Body of pancreas (tissue), 4 donors: ENCODE data around the gene SSX2IP.

Source experiments
- POLR2A ChIP-seq, 3 donors: fragments of 450-650 bp; IDR thresholded peaks; one replicate each; pipeline ENCODE4 v1.6.1; 2016; ENCODE audit warnings: antibody characterized with exemption in 3 of 3, mild to moderate bottlenecking in 2 of 3
- TF ChIP-seq, protein P1 (sequence below), 7 experiments: fragments of 450-650 bp in 4 of 7; fragments of 200-600 bp in 3 of 7; sonication (generic) in 3 of 7; IDR thresholded peaks; one replicate each; pipeline ENCODE4 v1.5.1; 2016 to 2019; ENCODE audit warnings: antibody characterized with exemption in 7 of 7

DNA sequence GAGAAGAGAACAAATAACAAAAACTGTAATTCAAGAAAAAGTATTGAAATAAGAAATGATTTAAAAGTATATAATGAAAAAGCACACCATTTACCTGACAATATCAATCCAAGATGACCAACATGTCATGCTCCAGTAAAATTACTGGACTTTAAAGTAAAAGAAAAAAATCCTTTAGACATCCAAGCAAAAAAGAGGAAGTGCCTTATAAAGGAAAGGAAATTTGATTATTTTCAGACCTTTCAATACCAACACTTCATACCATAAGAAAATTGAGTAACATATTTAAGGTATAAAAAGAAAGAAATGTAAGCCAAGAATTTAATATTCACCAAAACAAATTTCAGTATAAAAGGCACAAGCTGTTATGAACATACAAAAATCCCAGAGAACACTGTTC is 46.2 kb upstream of the SSX2IP start:
- TF ChIP-seq, protein P1, sequence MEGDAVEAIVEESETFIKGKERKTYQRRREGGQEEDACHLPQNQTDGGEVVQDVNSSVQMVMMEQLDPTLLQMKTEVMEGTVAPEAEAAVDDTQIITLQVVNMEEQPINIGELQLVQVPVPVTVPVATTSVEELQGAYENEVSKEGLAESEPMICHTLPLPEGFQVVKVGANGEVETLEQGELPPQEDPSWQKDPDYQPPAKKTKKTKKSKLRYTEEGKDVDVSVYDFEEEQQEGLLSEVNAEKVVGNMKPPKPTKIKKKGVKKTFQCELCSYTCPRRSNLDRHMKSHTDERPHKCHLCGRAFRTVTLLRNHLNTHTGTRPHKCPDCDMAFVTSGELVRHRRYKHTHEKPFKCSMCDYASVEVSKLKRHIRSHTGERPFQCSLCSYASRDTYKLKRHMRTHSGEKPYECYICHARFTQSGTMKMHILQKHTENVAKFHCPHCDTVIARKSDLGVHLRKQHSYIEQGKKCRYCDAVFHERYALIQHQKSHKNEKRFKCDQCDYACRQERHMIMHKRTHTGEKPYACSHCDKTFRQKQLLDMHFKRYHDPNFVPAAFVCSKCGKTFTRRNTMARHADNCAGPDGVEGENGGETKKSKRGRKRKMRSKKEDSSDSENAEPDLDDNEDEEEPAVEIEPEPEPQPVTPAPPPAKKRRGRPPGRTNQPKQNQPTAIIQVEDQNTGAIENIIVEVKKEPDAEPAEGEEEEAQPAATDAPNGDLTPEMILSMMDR (IDR thresholded peaks at IDR 0.05), result no peak
- TF ChIP-seq POLR2A (IDR thresholded peaks at IDR 0.05), result no peak
